ENCODE data around the gene ZNF789.

ZNF789 gene

GRCh38 chr7:99504281-99504602 is 31.6 kb downstream of the ZNF789 start:
- no peak for DNase-seq (ENCODE audit: low read depth in 3 of 3)

- peak; percentile 93 to 97 (median 93) for DNase-seq (ENCODE audit: low read depth in 3 of 3)
Observed at GRCh38 chr7:99504603-99505323, 32.1 kb downstream of the ZNF789 start, which contains the start of gene ZKSCAN5. TSS of gene ZKSCAN5 (plus strand) at chr7:99504662. CDS start at chr7:99506045, 1,383 bp downstream.

- DNase-seq (ENCODE audit: low read depth in 3 of 3) = no peak
Observed at GRCh38 chr7:99505324-99505662, 32.6 kb downstream of the ZNF789 start.

- no peak for DNase-seq (ENCODE audit: low read depth in 3 of 3)
Observed at GRCh38 chr7:99514050-99514449, 41.4 kb downstream of the ZNF789 start.

- no peak for DNase-seq (ENCODE audit: low read depth in 3 of 3)
Observed at GRCh38 chr7:99521399-99521798, 48.7 kb downstream of the ZNF789 start.

GRCh38 chr7:99525713-99526440 is 53.2 kb downstream of the ZNF789 start:
- DNase-seq (ENCODE audit: low read depth in 3 of 3) = no peak

DNA sequence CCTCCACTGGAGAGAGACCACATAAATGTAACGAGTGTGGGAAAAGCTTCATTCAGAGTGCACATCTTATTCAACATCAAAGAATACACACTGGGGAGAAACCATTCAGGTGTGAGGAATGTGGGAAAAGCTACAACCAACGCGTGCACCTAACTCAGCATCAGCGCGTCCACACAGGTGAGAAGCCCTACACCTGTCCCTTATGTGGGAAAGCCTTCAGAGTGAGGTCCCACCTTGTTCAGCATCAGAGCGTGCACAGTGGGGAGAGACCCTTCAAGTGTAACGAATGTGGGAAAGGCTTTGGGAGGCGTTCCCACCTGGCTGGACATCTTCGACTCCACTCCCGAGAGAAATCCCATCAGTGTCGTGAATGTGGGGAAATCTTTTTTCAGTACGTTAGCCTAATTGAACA is 58.7 kb downstream of the ZNF789 start:
- no peak for DNase-seq (ENCODE audit: low read depth in 3 of 3)

- DNase-seq (ENCODE audit: low read depth in 3 of 3) = no peak
Observed at GRCh38 chr7:99535667-99536066, 63.0 kb downstream of the ZNF789 start.
